Naive thymus-derived CD4-positive, alpha-beta T cell (primary cell): ENCODE data around the gene CALY. TPM values are rescaled to one million over a fixed set of nuclear protein-coding genes. Genes with fewer than 3 reads are reported as not detected.

Experiments used
- ATAC-seq: fragments of 150-1000 bp; cut with Tn5 transposase; 2 replicates; pipeline ENCODE4 v1.10.0; 2021; ENCODE audit warnings: mild to moderate bottlenecking, moderate library complexity
- CTCF ChIA-PET: fragments of 350-600 bp; sonication (Branson Sonifier 250); formaldehyde crosslinking; loops from one replicate; lab custom pipeline; 2021; ENCODE audit warnings: antibody characterized with exemption; lab: Charles Lee
- POLR2A ChIA-PET: fragments of 350-600 bp; sonication (Branson Sonifier 250); formaldehyde crosslinking; loops from one replicate; lab custom pipeline; 2021; ENCODE audit warnings: antibody characterized with exemption, inconsistent platforms; lab: Charles Lee
- DNase-seq, 9 donors: peaks; one replicate each; pipeline versions ENCODE4 v3.0.0 to v3.0.0-alpha.2; 2020 to 2022; ENCODE audit warnings: mixed read lengths in 1 of 9
- H3K27ac ChIP-seq: one replicate; pipeline ENCODE4 v1.7.0; 2013; ENCODE audit warnings: mild to moderate bottlenecking, low read depth, low read length, moderate library complexity
- H3K27me3 ChIP-seq, 2 donors: one replicate each; pipeline ENCODE4 v1.7.0; 2013; ENCODE audit warnings: low read length in 2 of 2, mild to moderate bottlenecking in 2 of 2, moderate library complexity in 2 of 2; ENCODE audit not compliant: control insufficient read depth in 2 of 2, insufficient read depth in 2 of 2
- H3K36me3 ChIP-seq, 3 experiments: 1 replicate in 2 of 3; 2 replicates in 1 of 3; pipeline ENCODE4 v1.7.0; 2013; ENCODE audit warnings: low read length in 3 of 3, mild to moderate bottlenecking in 3 of 3, moderate library complexity in 1 of 3; ENCODE audit not compliant: insufficient read depth in 3 of 3, control insufficient read depth in 2 of 3
- H3K4me1 ChIP-seq, 2 donors: one replicate each; pipeline ENCODE4 v1.7.0; 2013; ENCODE audit warnings: low read length in 2 of 2, mild to moderate bottlenecking in 2 of 2, moderate library complexity in 1 of 2; ENCODE audit not compliant: control insufficient read depth in 2 of 2, insufficient read depth in 2 of 2
- H3K4me3 ChIP-seq: 2 replicates; pipeline ENCODE4 v1.7.0; 2013; ENCODE audit warnings: mild to moderate bottlenecking, low read length
- H3K9me3 ChIP-seq, 3 experiments: 1 replicate in 2 of 3; 2 replicates in 1 of 3; pipeline ENCODE4 v1.7.0; 2013; ENCODE audit warnings: low read length in 3 of 3; ENCODE audit not compliant: control insufficient read depth in 2 of 3
- H3K27ac Mint-ChIP-seq, 9 donors: one replicate each; pipeline ENCODE4 v1.8.0; 2020 to 2022; ENCODE audit warnings: mixed read lengths in 9 of 9, mild to moderate bottlenecking in 8 of 9, moderate library complexity in 5 of 9, inconsistent platforms in 2 of 9
- H3K27me3 Mint-ChIP-seq, 5 donors: one replicate each; pipeline ENCODE4 v1.8.0; 2021 to 2022; ENCODE audit warnings: mixed read lengths in 5 of 5, mild to moderate bottlenecking in 1 of 5
- H3K36me3 Mint-ChIP-seq, 5 donors: one replicate each; pipeline ENCODE4 v1.8.0; 2020 to 2022; ENCODE audit warnings: mixed read lengths in 5 of 5, mild to moderate bottlenecking in 3 of 5, inconsistent platforms in 1 of 5
- H3K4me1 Mint-ChIP-seq, 7 donors: one replicate each; pipeline ENCODE4 v1.8.0; 2020 to 2022; ENCODE audit warnings: mixed read lengths in 7 of 7, mild to moderate bottlenecking in 3 of 7, inconsistent platforms in 1 of 7
- H3K4me3 Mint-ChIP-seq, 10 donors: one replicate each; pipeline ENCODE4 v1.8.0; 2020 to 2022; ENCODE audit warnings: mild to moderate bottlenecking in 10 of 10, mixed read lengths in 10 of 10, moderate library complexity in 6 of 10, inconsistent platforms in 2 of 10
- H3K9me3 Mint-ChIP-seq, 11 donors: one replicate each; pipeline ENCODE4 v1.8.0; 2020 to 2022; ENCODE audit warnings: mixed read lengths in 11 of 11, mild to moderate bottlenecking in 4 of 11, inconsistent platforms in 1 of 11, moderate library complexity in 1 of 11
- intact Hi-C, 2 donors: fragments of 100-400 bp; cut with micrococcal nuclease; formaldehyde crosslinking; loops; one replicate each; pipeline ENCODE4 v1.15.1; 2023
- polyA plus RNA-seq, 2 donors: library from polyadenylated mRNA; unstranded; fragments of 300-500 nt; fragmentation: Illumina TruSeq; gene quantifications; one replicate each; pipeline ENCODE4 v1.2.3, GENCODE V29; 2021
- total RNA-seq, 6 experiments: library from RNA in 5 of 6; stranded (reverse) in 5 of 6; gene quantifications; 1 replicate in 5 of 6; 2 replicates in 1 of 6; pipeline ENCODE4 v1.2.3 and lab custom pipeline; 2021 to 2026

The CALY gene
- total and polyA plus RNA-seq, 7 experiments from 2014 or later, result 0.33 to 5.1 (median 1.9) TPM; not detected in 1

- peaks cover 0 to 6% (median 4%) of the 10 kb centered on the region in 7 donors for H3K4me1 Mint-ChIP-seq
- ATAC-seq, result no peak
- H3K4me3 Mint-ChIP-seq, result peak overlapping the region in 2 of 10 donors; percentile 65 to 84
Measured at GRCh38 chr10:133358162-133358924, 21.6 kb upstream of the CALY start.

DNA sequence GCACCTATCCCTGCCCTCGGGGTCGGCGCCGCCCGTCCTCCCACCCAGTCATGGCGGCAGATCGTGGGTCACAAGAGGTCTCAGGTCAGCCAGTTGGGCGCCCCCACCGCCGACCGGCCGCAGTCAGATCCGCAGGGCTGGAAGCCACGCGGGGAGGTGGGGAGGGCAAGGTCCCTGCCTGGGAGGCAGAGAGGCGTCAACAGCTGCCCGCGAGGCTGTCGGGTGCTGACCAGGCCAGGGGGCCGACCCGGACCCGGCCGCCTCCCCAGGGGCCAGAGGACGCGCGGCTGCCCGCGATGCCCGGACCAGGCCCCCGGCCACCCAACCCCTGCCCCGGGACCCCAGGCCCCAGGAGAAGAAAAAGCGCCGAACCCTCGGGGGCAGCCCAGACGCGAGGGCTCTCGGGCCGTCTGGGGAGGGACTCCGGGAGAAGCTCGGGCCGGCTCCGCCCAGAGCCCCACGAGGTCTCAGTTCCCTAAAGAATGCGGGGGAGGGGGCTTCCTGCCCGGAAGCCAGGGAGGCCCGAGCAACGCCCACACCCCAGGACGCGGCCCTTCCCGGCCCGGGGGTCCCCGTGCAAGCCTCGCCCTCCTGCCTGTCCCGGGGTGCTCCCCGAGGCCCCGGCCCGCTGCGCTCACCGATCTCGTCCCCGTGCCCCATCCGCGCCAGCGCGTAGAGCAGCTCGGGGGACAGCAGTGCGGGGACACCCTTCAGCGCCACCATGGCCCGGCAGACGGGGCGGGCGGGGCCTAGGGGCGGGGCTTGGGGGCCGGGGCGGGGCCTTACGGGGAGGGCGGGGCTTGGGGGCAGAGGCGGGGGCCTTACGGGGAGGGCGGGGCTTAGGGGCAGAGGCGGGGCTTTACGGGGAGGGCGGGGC is 20.8 kb upstream of the CALY start, which contains the start of gene FUOM:
TSS of gene FUOM (minus strand) at position 735 of the 877 bp plus-strand sequence. CDS start at position 723, 12 bp downstream.
- H3K9me3 ChIP-seq, result no peaks in the 10 kb centered on the region
- H3K36me3 Mint-ChIP-seq, result peaks cover 0 to 10% (median 7%) of the 10 kb centered on the region in 5 donors
- peak; percentile 60 to 88 (median 74) for DNase-seq
- H3K27ac ChIP-seq, result peak within 1 kb of the TSS; percentile 76
- H3K4me3 ChIP-seq, result peak within 1 kb of the TSS; percentile 61
- peak within 1 kb of the TSS in 7 of 9 donors; percentile 23 to 72 (median 59) for H3K27ac Mint-ChIP-seq
- H3K4me3 Mint-ChIP-seq, result peak within 1 kb of the TSS; percentile 62 to 85 (median 79)
- POLR2A ChIA-PET, result interaction anchor here (1.0 to 2.7 kb wide), 3 partner anchors 22 to 93 kb away, joined by 3 to 16 read pairs (median 4); partner anchors contain the start of gene CALY
- no peaks in the 10 kb centered on the region for H3K9me3 Mint-ChIP-seq
- intact Hi-C loops, result loop anchor here (1.0 to 5.0 kb wide), 9 partner anchors 16 to 1050 kb away; partner anchors contain the start of genes ECHS1 (in 2 of the 2), MTG1 (in 2 of the 2) and STK32C (in 1 of the 2)
- peaks cover 0 to 6% (median 4%) of the 10 kb centered on the region in 7 donors for H3K4me1 Mint-ChIP-seq
- no peaks in the 10 kb centered on the region for H3K4me1 ChIP-seq
- H3K27me3 ChIP-seq, result no peaks in the 10 kb centered on the region
- H3K27me3 Mint-ChIP-seq, result no peaks in the 10 kb centered on the region
- CTCF ChIA-PET, result interaction anchor here (1.8 kb wide), 1 partner anchor 28 kb away, joined by 6 read pairs; no protein-coding TSS in a partner anchor
- ATAC-seq, result peak; percentile 95
- peaks cover 0 to 3% (median 0%) of the 10 kb centered on the region in 3 experiments for H3K36me3 ChIP-seq

More at GRCh38 chr10:133358162-133358924, 21.6 kb upstream of the CALY start:
- intact Hi-C loops, result loop anchor here (1.0 to 5.0 kb wide), 7 partner anchors 15 to 1051 kb away; partner anchors contain the start of genes ECHS1 (in 2 of the 2), MTG1 (in 2 of the 2) and STK32C (in 1 of the 2)
- DNase-seq, result peak in 2 of 9 donors; percentile 13 to 28
- no peak overlapping the region for H3K4me3 ChIP-seq
- H3K27ac Mint-ChIP-seq, result peak overlapping the region in 2 of 9 donors; percentile 19 to 72
- peaks cover 0 to 13% (median 7%) of the 10 kb centered on the region in 5 donors for H3K36me3 Mint-ChIP-seq
- POLR2A ChIA-PET, result interaction anchor here (1.0 to 1.2 kb wide), 3 partner anchors 17 to 72 kb away, joined by 3 to 4 read pairs (median 3); no protein-coding TSS in a partner anchor
- H3K36me3 ChIP-seq, result peaks cover 0 to 10% (median 0%) of the 10 kb centered on the region in 3 experiments
- CTCF ChIA-PET, result interaction anchor here (1.8 kb wide), 1 partner anchor 29 kb away, joined by 6 read pairs; no protein-coding TSS in a partner anchor
- H3K27me3 Mint-ChIP-seq, result no peaks in the 10 kb centered on the region
- H3K9me3 ChIP-seq, result no peaks in the 10 kb centered on the region
- H3K9me3 Mint-ChIP-seq, result no peaks in the 10 kb centered on the region
- no peak overlapping the region for H3K27ac ChIP-seq
- H3K4me1 ChIP-seq, result no peaks in the 10 kb centered on the region
- H3K27me3 ChIP-seq, result no peaks in the 10 kb centered on the region

- Mint-ChIP-seq H3K27me3 (no peaks in the 10 kb centered on the region), H3K4me3 (peak overlapping the region; percentile 62 to 85 (median 79)), H3K36me3 (peaks cover 0 to 4% (median 0%) of the 10 kb centered on the region in 5 donors), H3K27ac (peak overlapping the region in 5 of 9 donors; percentile 43 to 70 (median 59)), H3K9me3 (no peaks in the 10 kb centered on the region), H3K4me1 (peaks cover 0 to 6% (median 4%) of the 10 kb centered on the region in 7 donors)
- CTCF ChIA-PET, result interaction anchor here (0.7 to 1.8 kb wide), 2 partner anchors 24 to 27 kb away, joined by 3 to 6 read pairs; no protein-coding TSS in a partner anchor
- Histone ChIP-seq H3K4me3 (peak overlapping the region; percentile 61), H3K36me3 (no peaks in the 10 kb centered on the region), H3K27me3 (no peaks in the 10 kb centered on the region), H3K4me1 (no peaks in the 10 kb centered on the region), H3K27ac (peak overlapping the region; percentile 76), H3K9me3 (no peaks in the 10 kb centered on the region)
- intact Hi-C loops, result loop anchor here (1.0 to 5.0 kb wide), 4 partner anchors 19 to 1049 kb away; partner anchors contain the start of genes MTG1 (in 1 of the 2) and STK32C (in 1 of the 2)
- POLR2A ChIA-PET, result interaction anchor here (0.7 to 2.7 kb wide), 5 partner anchors 10 to 93 kb away, joined by 3 to 16 read pairs (median 3); partner anchors contain the start of genes CALY and PRAP1
- no peak for DNase-seq
- no peak for ATAC-seq
Measured at GRCh38 chr10:133356549-133357284, 20.0 kb upstream of the CALY start.

GRCh38 chr10:133355991-133356390 is 19.3 kb upstream of the CALY start:
- POLR2A ChIA-PET, result interaction anchor here (0.8 to 2.7 kb wide), 4 partner anchors 20 to 40 kb away, joined by 3 to 16 read pairs (median 4); partner anchors contain the start of gene CALY

DNA sequence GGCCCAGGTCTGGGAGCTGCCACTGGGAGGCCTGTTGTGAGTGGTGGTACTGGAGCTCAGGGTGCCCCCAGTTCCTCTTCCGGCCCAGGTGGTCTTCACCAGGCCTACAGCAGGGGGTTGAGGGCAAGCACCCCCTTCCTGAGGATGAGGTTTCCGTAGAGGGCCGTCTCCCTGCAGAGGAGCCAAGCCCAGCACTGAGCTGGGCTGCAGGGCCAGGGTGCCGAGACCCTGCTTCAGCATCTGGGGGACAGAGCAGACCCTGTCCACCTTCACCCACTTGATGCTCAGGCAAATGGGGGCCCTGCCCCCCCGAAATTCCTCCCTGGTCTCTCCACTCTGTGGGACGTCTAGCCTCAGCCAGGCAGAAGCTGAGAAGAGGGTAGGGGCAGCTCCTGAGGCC is 18.6 kb upstream of the CALY start:
- no peak overlapping the region for H3K4me3 Mint-ChIP-seq
- H3K4me3 ChIP-seq, result no peak overlapping the region
- H3K36me3 ChIP-seq, result no peaks in the 10 kb centered on the region
- H3K4me1 Mint-ChIP-seq, result peaks cover 0 to 6% (median 4%) of the 10 kb centered on the region in 7 donors
- ATAC-seq (no peak), DNase-seq (no peak)
- POLR2A ChIA-PET, result interaction anchor here (1.7 to 2.7 kb wide), 2 partner anchors 20 to 35 kb away, joined by 4 to 16 read pairs; partner anchors contain the start of gene CALY
- no peaks in the 10 kb centered on the region for H3K4me1 ChIP-seq
- H3K9me3 Mint-ChIP-seq, result no peaks in the 10 kb centered on the region
- intact Hi-C loops, result loop anchor here (5.0 kb wide), 2 partner anchors 37 to 1048 kb away; partner anchors contain the start of genes MTG1 (in 1 of the 2) and STK32C (in 1 of the 2)
- no peaks in the 10 kb centered on the region for H3K27me3 ChIP-seq
- CTCF ChIA-PET, result interaction anchor here (1.3 kb wide), 1 partner anchor 26 kb away, joined by 3 read pairs; no protein-coding TSS in a partner anchor
- no peak overlapping the region for H3K27ac ChIP-seq
- H3K9me3 ChIP-seq, result no peaks in the 10 kb centered on the region
- no peaks in the 10 kb centered on the region for H3K36me3 Mint-ChIP-seq
- no peak overlapping the region for H3K27ac Mint-ChIP-seq
- H3K27me3 Mint-ChIP-seq, result no peaks in the 10 kb centered on the region

More at GRCh38 chr10:133355991-133356390, 19.3 kb upstream of the CALY start:
- intact Hi-C loops, result loop anchor here (5.0 kb wide), 2 partner anchors 36 to 1049 kb away; partner anchors contain the start of genes MTG1 (in 1 of the 2) and STK32C (in 1 of the 2)
- H3K36me3 Mint-ChIP-seq, result no peaks in the 10 kb centered on the region
- H3K27me3 ChIP-seq, result no peaks in the 10 kb centered on the region
- H3K9me3 Mint-ChIP-seq, result no peaks in the 10 kb centered on the region
- no peak overlapping the region for H3K4me3 ChIP-seq
- no peaks in the 10 kb centered on the region for H3K9me3 ChIP-seq
- no peaks in the 10 kb centered on the region for H3K4me1 ChIP-seq
- CTCF ChIA-PET, result interaction anchor here (0.7 to 1.3 kb wide), 2 partner anchors 23 to 26 kb away, joined by 3 read pairs; no protein-coding TSS in a partner anchor
- no peak for DNase-seq
- H3K36me3 ChIP-seq, result no peaks in the 10 kb centered on the region
- no peaks in the 10 kb centered on the region for H3K27me3 Mint-ChIP-seq
- no peak for ATAC-seq
- H3K4me3 Mint-ChIP-seq, result peak overlapping the region; percentile 55 to 84 (median 74)
- H3K27ac Mint-ChIP-seq, result peak overlapping the region in 2 of 9 donors; percentile 13 to 14
- peaks cover 0 to 6% (median 4%) of the 10 kb centered on the region in 7 donors for H3K4me1 Mint-ChIP-seq
- H3K27ac ChIP-seq, result no peak overlapping the region
